Stimulated activated CD8-positive, alpha-beta memory T cell treated with anti-CD3 and anti-CD28 coated beads, Interleukin-4, amount 100 ng/mL, for 48 hours (primary cell): ENCODE data around the gene MYL5.
"Not testable (repeated sequence)": the region's sequence is repeated elsewhere in the genome, so short reads cannot be mapped to it uniquely, and the experiment has no call there.

Source experiments
- DNase-seq: peaks from one replicate; pipeline ENCODE4 v3.0.0-alpha.2; 2020

Gene MYL5

DNA sequence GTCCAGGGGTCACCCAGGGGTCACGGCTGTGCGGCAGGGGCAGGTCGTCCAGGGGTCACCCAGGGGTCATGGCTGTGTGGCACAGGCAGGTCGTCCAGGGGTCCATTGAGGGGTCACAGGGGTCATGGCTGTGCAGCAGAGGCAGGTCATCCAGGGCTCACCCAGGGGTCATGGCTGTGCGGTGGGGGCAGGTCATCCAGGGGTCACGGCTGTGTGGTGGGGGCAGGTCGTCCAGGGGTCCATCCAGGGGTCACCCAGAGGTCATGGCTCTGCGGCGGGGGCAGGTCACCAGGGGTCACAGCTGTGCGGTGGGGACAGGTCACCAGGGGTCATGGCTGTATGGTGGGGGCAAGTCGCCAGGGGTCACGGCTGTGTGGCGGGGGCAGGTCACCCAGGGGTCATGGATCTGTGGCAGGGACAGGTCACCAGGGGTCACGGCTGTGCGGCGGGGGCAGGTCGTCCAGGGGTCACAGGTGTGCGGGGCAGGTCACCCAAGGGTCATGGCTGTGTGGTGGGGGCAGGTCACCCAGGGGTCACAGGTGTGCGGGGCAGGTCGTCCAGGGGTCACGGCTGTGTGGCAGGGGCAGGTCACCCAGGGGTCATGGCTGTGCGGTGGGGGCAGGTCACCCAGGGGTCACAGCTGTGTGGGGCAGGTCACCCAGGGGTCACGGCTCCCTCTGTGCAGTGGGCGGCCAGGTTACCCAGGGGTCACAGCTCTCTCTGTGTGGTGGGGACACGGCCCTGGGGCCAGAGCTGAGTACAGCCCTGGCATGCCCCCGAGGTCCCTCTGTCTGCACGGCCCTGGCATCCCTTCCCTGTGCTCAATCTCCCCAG is 16.3 kb upstream of the MYL5 start:
- DNase-seq = no peak

GRCh38 chr4:658681-659667 is 15.4 kb upstream of the MYL5 start:
- DNase-seq = no peak

DNA sequence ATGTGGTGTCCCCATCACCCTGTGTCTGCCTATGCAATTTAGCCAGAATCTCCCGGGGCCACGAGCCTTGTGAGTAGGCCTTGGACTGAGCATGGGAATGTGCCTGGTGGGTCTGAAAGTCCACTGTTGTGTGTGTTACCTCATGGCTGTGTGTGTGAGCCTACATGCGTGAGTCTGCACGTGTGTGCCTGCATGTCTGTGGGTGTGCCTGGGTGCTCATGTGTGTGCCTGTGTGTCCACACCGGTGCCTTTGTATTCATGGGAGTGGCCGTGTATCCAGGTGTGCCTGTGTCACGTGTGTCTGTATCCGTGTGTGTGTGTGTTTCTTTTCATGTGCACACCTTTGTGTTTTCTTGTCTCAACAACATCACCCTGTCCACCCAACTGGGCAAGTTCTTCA is 14.5 kb upstream of the MYL5 start:
- DNase-seq = no peak

- no peak for DNase-seq
Observed at GRCh38 chr4:660401-660800, 13.9 kb upstream of the MYL5 start.

- DNase-seq = no peak
Observed at GRCh38 chr4:661231-661630, 13.1 kb upstream of the MYL5 start.

- DNase-seq = no peak
Observed at GRCh38 chr4:661881-662761, 12.2 kb upstream of the MYL5 start.

DNA sequence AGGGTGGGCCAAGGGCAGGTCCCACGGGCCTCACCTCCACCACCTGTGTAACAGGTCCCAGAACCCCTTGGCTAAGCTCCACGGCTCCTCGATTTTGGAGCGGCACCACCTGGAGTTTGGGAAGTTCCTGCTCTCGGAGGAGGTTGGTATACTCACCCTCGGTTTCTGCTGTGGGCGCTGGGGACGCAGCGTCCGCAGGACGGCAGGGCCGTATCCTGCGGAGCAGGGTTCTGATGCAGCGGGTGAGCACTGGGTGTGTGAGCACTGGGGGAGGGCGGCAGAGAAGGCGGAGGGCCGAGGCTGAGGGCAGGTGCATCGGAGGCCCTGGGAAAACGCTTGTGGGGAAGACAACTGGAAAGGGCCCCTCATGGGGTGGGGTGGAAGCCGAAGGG is 11.3 kb upstream of the MYL5 start:
- DNase-seq = no peak

- DNase-seq = peak; percentile 85
Observed at GRCh38 chr4:663438-664428, 10.6 kb upstream of the MYL5 start.

GRCh38 chr4:664713-665231 is 9.6 kb upstream of the MYL5 start:
- DNase-seq = no peak

- no peak for DNase-seq
Observed at GRCh38 chr4:665381-665750, 9.0 kb upstream of the MYL5 start.

GRCh38 chr4:665751-666435 is 8.4 kb upstream of the MYL5 start:
- no peak for DNase-seq

- no peak for DNase-seq
Observed at GRCh38 chr4:666436-666810, 7.9 kb upstream of the MYL5 start.

DNA sequence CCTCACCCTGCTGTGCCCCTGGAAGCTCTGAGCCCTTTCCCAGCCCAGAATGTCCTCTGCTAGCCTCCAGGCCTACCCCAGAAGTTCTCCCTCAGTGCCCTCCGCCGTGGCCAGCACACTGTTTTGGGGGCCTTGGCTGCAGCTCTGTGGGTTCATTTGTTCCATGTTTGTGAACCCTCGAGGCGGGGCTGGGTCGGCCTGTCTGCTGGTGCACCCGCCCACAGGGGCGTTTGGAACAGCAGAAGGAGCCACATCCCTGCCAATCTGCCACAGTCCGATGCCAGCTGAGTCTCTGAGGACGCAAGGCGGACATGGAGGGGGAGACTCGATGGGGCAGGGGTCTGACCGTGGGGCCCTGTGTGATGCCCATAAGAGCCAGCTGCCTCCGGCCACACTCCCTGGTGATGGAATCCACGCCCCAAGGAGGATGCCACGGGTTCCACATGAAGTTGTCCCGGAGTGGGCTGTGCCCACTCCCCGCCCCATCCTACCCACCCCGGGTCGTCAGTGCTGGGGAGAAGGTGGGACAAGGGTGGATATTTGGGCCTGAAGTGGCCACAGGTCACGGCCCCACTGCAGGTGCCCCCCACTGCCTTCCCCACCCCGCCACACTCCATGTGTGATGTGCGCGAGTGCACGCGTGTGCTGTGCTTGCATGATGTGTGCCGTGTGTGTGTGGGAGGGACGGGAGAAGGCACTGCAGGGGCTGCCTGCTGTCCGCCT is 7.4 kb upstream of the MYL5 start:
- DNase-seq = no peak

- no peak for DNase-seq
Observed at GRCh38 chr4:667545-667925, 6.8 kb upstream of the MYL5 start.

- DNase-seq = not testable (repeated sequence)
Observed at GRCh38 chr4:668219-668618, 6.1 kb upstream of the MYL5 start.

- not testable (repeated sequence) for DNase-seq
Observed at GRCh38 chr4:669806-670559, 4.4 kb upstream of the MYL5 start.

DNA sequence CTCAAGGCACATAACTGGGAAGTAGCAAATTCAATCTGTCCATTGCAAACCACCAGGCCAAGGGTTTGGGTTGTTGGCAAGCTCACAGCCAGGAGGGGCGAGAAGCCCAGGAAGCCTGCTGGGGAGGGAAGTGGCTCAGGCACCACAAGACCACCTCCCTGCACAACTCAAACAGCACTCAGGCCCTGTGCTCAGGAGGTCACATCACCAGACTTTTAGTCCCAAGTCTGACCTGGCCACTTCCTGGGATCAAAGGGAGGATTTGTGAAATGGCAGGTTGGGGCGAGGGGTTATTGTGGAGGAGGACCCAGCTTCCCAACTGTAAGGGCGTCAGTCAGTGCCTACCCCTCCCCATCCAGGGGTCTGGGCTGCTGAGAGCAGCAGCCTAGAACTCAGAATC is 2.6 kb upstream of the MYL5 start:
- DNase-seq = no peak

DNA sequence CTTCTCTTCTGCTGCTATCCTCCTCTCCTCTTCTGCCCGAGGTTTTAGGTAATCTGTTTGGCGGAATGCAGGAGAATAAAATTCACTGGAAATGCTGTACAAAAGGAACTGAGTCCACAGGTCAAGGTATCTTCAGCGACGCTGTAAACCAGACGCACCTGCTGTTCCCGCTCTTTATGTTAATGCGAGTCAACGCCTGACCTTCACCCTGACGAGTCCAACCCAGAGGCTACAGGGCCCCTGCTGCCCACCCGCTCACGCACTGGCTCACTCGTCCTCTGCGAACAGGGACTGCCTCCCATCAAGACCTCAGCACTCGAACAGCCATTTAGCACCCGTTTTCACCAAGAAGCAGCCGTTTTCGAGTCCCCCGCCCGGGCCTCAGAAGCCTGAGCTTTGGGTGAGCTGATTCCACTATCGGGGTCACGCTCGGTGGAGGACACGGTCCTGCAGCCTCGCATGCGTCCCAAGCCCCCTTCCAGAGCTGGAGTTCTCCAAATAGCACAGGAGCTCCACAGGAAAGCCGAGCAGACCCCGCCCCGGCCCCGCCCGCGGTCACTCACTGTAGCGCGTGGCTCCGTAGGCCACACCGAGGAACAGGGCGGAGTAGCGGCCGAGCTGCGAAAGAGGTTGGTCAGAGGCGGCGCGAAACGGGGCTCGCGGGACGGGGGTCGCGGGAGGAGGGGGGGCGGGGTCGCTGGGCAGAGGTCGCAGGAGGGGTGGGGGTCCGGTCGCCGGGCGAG is 822 bp upstream of the MYL5 start:
- DNase-seq = no peak
